PC-9 (cell line): ENCODE measurements around the gene KIF27. TPM values are rescaled to one million over a fixed set of nuclear protein-coding genes. Genes with fewer than 3 reads are reported as not detected.
A peak's percentile ranks its signal among the peaks of the same experiment; 100 is the strongest.

Experiments
- BruUV-seq: library from RNA; stranded (reverse); fragments of 400-500 nt; replicated peaks from 2 replicates; lab custom pipeline; 2021; lab: Mats Ljungman, UMichigan
- CTCF ChIA-PET: fragments of 300-600 bp; sonication (Branson Sonifier 250); formaldehyde crosslinking; loops from one replicate; lab custom pipeline; 2022; ENCODE audit warnings: antibody characterized with exemption; lab: Charles Lee
- POLR2A ChIA-PET: fragments of 300-600 bp; sonication (Branson Sonifier 250); formaldehyde crosslinking; loops from one replicate; lab custom pipeline; 2022; ENCODE audit warnings: antibody characterized with exemption; ENCODE audit not compliant: unreplicated experiment; lab: Charles Lee
- DNase-seq, 2 experiments: peaks; one replicate each; pipeline versions ENCODE4 v3.0.0 to v3.0.0-alpha.2; 2015 to 2022; ENCODE audit warnings: mixed read lengths in 1 of 2
- H2AFZ ChIP-seq: fragments of 200-600 bp; sonication (generic); 2 replicates; pipeline ENCODE4 v1.8.1; 2017; ENCODE audit warnings: antibody characterized with exemption
- H3F3A ChIP-seq: fragments of 200-600 bp; sonication (generic); 2 replicates; pipeline ENCODE4 v1.8.1; 2017; ENCODE audit warnings: antibody characterized with exemption, mild to moderate bottlenecking, low read depth; ENCODE audit not compliant: insufficient read depth
- H3K27ac ChIP-seq: fragments of 200-600 bp; sonication (generic); 2 replicates; pipeline ENCODE4 v1.6.1; 2016; ENCODE audit warnings: mixed run types
- H3K27me3 ChIP-seq: fragments of 200-600 bp; sonication (generic); 2 replicates; pipeline ENCODE4 v1.6.1; 2016; ENCODE audit warnings: low read depth, mixed run types; ENCODE audit not compliant: insufficient read depth
- H3K36me3 ChIP-seq: fragments of 200-600 bp; sonication (generic); 2 replicates; pipeline ENCODE4 v1.6.1; 2016; ENCODE audit warnings: low read depth, mixed run types
- H3K4me1 ChIP-seq: fragments of 200-600 bp; sonication (generic); replicated peaks from 2 replicates; pipeline ENCODE4 v1.6.1; 2016; ENCODE audit warnings: mixed run types; ENCODE audit not compliant: insufficient read depth
- H3K4me2 ChIP-seq: fragments of 200-600 bp; sonication (generic); 2 replicates; pipeline ENCODE4 v1.6.1; 2017; ENCODE audit warnings: mixed run types
- H3K4me3 ChIP-seq: fragments of 200-600 bp; sonication (generic); 2 replicates; pipeline ENCODE4 v1.6.1; 2016; ENCODE audit warnings: mixed run types
- H3K79me2 ChIP-seq: fragments of 200-600 bp; sonication (generic); 2 replicates; pipeline ENCODE4 v1.6.1; 2017; ENCODE audit warnings: low read depth, mixed run types
- H3K9me2 ChIP-seq: fragments of 200-600 bp; sonication (generic); 2 replicates; pipeline ENCODE4 v1.8.1; 2017; ENCODE audit warnings: mild to moderate bottlenecking; ENCODE audit not compliant: insufficient read depth
- H3K9me3 ChIP-seq: fragments of 200-600 bp; sonication (generic); 2 replicates; pipeline ENCODE4 v1.8.1; 2016; ENCODE audit warnings: low read depth; ENCODE audit not compliant: insufficient read depth
- H4K20me1 ChIP-seq: fragments of 200-600 bp; sonication (generic); 2 replicates; pipeline ENCODE4 v1.8.1; 2017; ENCODE audit not compliant: insufficient read depth
- CTCF ChIP-seq: fragments of 200-600 bp; sonication (generic); conservative IDR thresholded peaks from 2 replicates; pipeline ENCODE4 v1.6.1; 2017; ENCODE audit warnings: mixed run types, antibody characterized with exemption, mild to moderate bottlenecking, moderate library complexity
- EZH2 ChIP-seq: fragments of 200-600 bp; sonication (generic); IDR thresholded peaks from 2 replicates; pipeline ENCODE4 v1.8.0; 2017; ENCODE audit warnings: antibody characterized with exemption, low read depth
- intact Hi-C: fragments of 100-400 bp; cut with micrococcal nuclease; formaldehyde crosslinking; loops from one replicate; pipeline ENCODE4 v1.10.0; 2022; ENCODE audit not compliant: unreplicated experiment
- total RNA-seq: library from RNA; stranded (reverse); gene quantifications from 2 replicates; pipeline ENCODE4 v1.2.3, GENCODE V29; 2021

The KIF27 gene
- total RNA-seq, 1 experiment from 2014 or later: 13.3 TPM

- no peak for DNase-seq
- Histone ChIP-seq H3K27ac (no peak overlapping the region), H3K36me3 (no peaks in the 10 kb centered on the region), H3K4me3 (no peak overlapping the region), H2AFZ (no peak overlapping the region), H3K4me1 (no peaks in the 10 kb centered on the region), H3F3A (no peaks in the 10 kb centered on the region), H4K20me1 (no peaks in the 10 kb centered on the region), H3K9me3 (no peaks in the 10 kb centered on the region), H3K79me2 (no peaks in the 10 kb centered on the region), H3K27me3 (no peaks in the 10 kb centered on the region), H3K4me2 (no peak overlapping the region), H3K9me2 (no peaks in the 10 kb centered on the region)
- BruUV-seq: no TSS peak
- intact Hi-C loops: no loop called here
- ChIA-PET CTCF (no interaction called here), POLR2A (no interaction called here)
- TF ChIP-seq EZH2 (no peak), CTCF (no peak)
Observed at GRCh38 chr9:83927591-83927990, 6.4 kb upstream of the KIF27 start.

GRCh38 chr9:83920469-83920926, 734 bp downstream of the KIF27 start:
- peaks cover 13% of the 10 kb centered on the region for H3K4me1 ChIP-seq
- BruUV-seq: TSS peak; percentile 51
- H3K9me2 ChIP-seq: no peaks in the 10 kb centered on the region
- no peaks in the 10 kb centered on the region; the same call in 1 of the 2 replicates for H3K9me3 ChIP-seq
- H3F3A ChIP-seq: peaks cover 13% of the 10 kb centered on the region; the same call in 1 of the 2 replicates
- ChIA-PET POLR2A (interaction anchor here (0.5 to 0.7 kb wide), 2 partner anchors 34 to 42 kb away, joined by 3 read pairs; no protein-coding TSS in a partner anchor), CTCF (interaction anchor here (1.0 kb wide), 1 partner anchor 340 kb away, joined by 4 read pairs; no protein-coding TSS in a partner anchor)
- H3K4me3 ChIP-seq: peak overlapping the region; percentile 56
- intact Hi-C loops: loop anchor here (5.0 kb wide), 4 partner anchors 62 to 397 kb away; partner anchors contain the start of genes HNRNPK, IDNK and RMI1
- peak overlapping the region; percentile 87 for H3K4me2 ChIP-seq
- peaks cover 7% of the 10 kb centered on the region for H3K36me3 ChIP-seq
- no peak for TF ChIP-seq EZH2
- TF ChIP-seq CTCF: no peak; the same call in 1 of the 2 replicates
- H3K79me2 ChIP-seq: peaks cover 12% of the 10 kb centered on the region
- peak in 1 of 2 experiments; percentile 53 for DNase-seq
- peak overlapping the region; percentile 29 for H2AFZ ChIP-seq
- H3K27ac ChIP-seq: peak overlapping the region; percentile 69
- no peaks in the 10 kb centered on the region for H4K20me1 ChIP-seq
- no peaks in the 10 kb centered on the region for H3K27me3 ChIP-seq

- no TSS peak for BruUV-seq
- ChIA-PET CTCF (interaction anchor here (0.6 kb wide), 1 partner anchor 15 kb away, joined by 3 read pairs; no protein-coding TSS in a partner anchor), POLR2A (no interaction called here)
- intact Hi-C loops: no loop called here
- Histone ChIP-seq H3K27me3 (no peaks in the 10 kb centered on the region), H3K4me3 (no peak overlapping the region), H3K4me2 (no peak overlapping the region), H3K27ac (no peak overlapping the region), H3K9me3 (no peaks in the 10 kb centered on the region; the same call in 1 of the 2 replicates), H3K9me2 (no peaks in the 10 kb centered on the region), H3F3A (peaks cover 13% of the 10 kb centered on the region; the same call in 1 of the 2 replicates), H3K36me3 (peaks cover 7% of the 10 kb centered on the region), H3K79me2 (peaks cover 12% of the 10 kb centered on the region), H3K4me1 (peaks cover 13% of the 10 kb centered on the region), H4K20me1 (no peaks in the 10 kb centered on the region), H2AFZ (no peak overlapping the region)
- TF ChIP-seq EZH2 (no peak), CTCF (no peak)
- DNase-seq: no peak
Observed at GRCh38 chr9:83919111-83919510, 2.1 kb downstream of the KIF27 start.
